Stimulated activated CD4-positive, alpha-beta T cell treated with anti-CD3 and anti-CD28 coated beads, Interleukin-2, amount 100 ng/mL, for 4 hours (primary cell): ENCODE measurements around the gene RSPH9.

Experiments used
- DNase-seq: peaks from one replicate; pipeline ENCODE4 v3.0.0-alpha.2; 2020; ENCODE audit warnings: low read depth

RSPH9 gene

GRCh38 chr6:43668151-43669028, 23.6 kb downstream of the RSPH9 start:
- DNase-seq: no peak

- DNase-seq: no peak
These were observed 24.4 kb downstream of the RSPH9 start for GRCh38 chr6:43669050-43669921.

GRCh38 chr6:43669922-43670622, 25.2 kb downstream of the RSPH9 start:
- no peak for DNase-seq

GRCh38 chr6:43670623-43670986, 25.8 kb downstream of the RSPH9 start:
- no peak for DNase-seq

- no peak for DNase-seq
These were observed 26.4 kb downstream of the RSPH9 start for GRCh38 chr6:43671011-43671800.

GRCh38 chr6:43671801-43672690, 27.2 kb downstream of the RSPH9 start:
- no peak for DNase-seq

GRCh38 chr6:43673444-43674084, 28.7 kb downstream of the RSPH9 start:
- DNase-seq: no peak

GRCh38 chr6:43674291-43674690, 29.5 kb downstream of the RSPH9 start:
- DNase-seq: no peak

GRCh38 chr6:43674921-43675320, 30.1 kb downstream of the RSPH9 start:
- DNase-seq: no peak

GRCh38 chr6:43676962-43677606, 32.2 kb downstream of the RSPH9 start:
- no peak for DNase-seq

- no peak for DNase-seq
These were observed 32.9 kb downstream of the RSPH9 start for GRCh38 chr6:43677759-43678158.

GRCh38 chr6:43678341-43678740, 33.5 kb downstream of the RSPH9 start:
- no peak for DNase-seq

- DNase-seq: no peak
These were observed 34.2 kb downstream of the RSPH9 start for GRCh38 chr6:43679057-43679456.

- DNase-seq: no peak
These were observed 35.7 kb downstream of the RSPH9 start for GRCh38 chr6:43680308-43681200.

- no peak for DNase-seq
These were observed 36.5 kb downstream of the RSPH9 start for GRCh38 chr6:43681303-43681702.

- no peak for DNase-seq
These were observed 38.0 kb downstream of the RSPH9 start for GRCh38 chr6:43682724-43683429.

- no peak for DNase-seq
These were observed 39.0 kb downstream of the RSPH9 start for GRCh38 chr6:43683708-43684455.
